NCI-H446 treated with DMSO at 0.1 percent for 48 hours (cell line): Measurements from ENCODE around the gene RABGAP1L.
"Not testable (repeated sequence)": the region's sequence is repeated elsewhere in the genome, so short reads cannot be mapped to it uniquely, and the experiment has no call there.

Experiments
- DNase-seq: peaks from one replicate; lab custom pipeline; 2025; lab: John Stamatoyannopoulos, UW

The RABGAP1L gene

DNA sequence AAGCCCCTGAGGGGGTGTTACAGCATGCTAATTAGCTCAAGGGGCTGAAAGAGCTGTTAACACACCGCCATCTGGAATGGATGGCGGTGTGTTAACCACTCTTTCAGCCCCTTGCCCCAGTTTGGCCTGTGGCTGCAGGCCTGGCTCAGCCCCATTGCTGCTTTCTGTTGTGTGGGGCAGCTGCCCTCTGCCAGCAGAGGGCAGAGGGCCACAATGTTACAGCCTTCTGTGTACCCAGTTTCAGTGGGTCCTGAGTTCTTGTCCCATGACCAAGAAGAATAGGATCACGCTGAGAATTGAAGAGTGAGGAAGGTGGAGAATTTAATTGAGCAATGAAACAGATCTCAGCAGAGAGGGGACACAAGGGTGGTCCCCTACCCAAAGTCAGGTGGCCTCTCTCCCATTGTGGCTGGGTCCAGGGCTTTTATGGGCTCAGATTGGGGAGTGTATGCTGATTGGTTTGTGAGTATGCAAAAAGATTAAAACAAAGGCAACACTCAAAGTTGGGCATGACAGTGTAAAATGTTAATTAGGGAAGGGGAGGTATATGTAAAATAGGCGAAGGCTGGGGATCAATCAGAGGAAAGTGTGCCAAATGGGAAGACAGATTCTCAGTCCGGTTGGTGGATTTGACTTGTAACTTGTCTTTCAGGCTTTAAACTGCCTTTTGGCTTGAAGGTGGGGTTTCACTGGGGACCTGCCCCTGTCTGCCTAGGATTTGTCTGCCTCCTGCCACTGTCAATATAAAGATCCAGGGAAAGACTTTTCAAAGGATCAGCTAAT, 142.2 kb downstream of the RABGAP1L start:
- no peak for DNase-seq

DNA sequence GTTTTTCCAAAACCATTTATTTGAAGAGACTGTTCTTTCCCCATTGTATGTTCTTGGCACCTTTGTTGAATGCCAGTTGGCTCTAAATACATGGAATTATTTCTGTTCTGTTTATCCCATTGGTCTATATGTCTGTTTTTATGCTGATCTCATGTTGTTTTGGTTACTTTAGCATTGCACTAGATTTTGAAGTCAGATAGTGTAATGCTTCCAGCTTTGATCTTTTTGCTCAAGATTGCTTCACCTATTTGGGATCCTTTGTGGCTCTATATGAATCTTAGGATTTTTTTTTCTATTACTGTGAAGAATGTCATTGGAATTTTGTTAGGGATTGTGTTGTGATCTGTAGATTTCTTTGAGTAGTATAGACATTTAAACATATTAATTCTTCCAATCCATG, 149.3 kb downstream of the RABGAP1L start:
- no peak for DNase-seq

DNA sequence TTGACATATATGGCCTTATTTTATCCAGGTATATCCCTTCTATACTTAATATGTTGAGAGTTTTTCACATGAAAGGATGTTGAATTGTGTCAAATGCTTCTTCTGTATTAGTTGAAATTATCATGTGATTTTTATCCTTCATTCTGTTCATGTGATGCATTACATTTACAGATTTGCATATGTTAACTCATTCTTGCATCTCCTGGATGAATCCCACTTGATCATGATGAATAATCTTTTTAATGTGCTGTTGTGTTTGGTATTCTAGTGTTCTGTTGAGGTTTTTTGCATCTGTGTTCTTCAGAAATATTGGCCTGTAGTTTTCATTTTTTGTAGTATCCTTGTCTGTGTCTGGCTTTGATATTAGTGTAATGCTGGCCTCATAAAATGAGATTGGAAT, 150.2 kb downstream of the RABGAP1L start:
- no peak for DNase-seq

DNA sequence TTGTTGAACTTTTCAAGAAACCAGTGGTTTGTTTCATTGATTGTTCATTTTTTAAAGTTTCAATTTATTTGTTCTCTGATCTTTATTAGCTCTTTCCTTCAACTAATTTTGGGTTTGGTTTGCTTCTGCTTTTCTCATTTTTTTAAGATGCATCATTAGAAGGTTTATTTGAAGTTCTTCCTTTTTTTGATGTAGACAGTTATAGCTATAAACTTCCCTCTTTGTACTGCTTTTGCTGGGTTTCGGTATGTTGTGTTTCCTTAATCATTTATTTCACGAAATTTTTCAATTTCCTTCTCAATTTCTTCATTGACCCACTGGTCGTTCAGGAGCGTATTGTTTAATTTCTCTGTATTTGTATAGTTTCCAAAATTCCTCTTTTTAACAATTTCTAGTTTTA, 155.1 kb downstream of the RABGAP1L start:
- no peak for DNase-seq

DNA sequence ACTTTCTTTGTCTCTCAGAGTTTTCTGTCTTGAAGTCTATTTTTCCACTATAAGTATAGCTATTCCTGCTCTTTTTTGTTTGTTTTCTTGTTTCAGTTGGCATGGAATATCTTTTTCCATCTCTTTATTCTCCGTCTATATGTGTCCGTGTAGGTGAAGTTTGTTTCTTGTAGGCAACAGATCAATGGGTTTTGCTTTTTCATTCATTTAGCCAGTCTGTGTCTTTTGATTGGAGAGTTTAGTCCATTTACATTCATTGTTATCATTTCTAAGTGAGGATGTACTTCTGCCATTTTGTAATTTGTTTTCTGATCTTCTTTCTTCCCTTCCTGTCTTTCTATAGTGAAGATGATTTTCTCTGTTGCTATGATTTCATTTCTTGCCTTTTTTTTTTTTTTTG, 155.9 kb downstream of the RABGAP1L start:
- DNase-seq: no peak

DNA sequence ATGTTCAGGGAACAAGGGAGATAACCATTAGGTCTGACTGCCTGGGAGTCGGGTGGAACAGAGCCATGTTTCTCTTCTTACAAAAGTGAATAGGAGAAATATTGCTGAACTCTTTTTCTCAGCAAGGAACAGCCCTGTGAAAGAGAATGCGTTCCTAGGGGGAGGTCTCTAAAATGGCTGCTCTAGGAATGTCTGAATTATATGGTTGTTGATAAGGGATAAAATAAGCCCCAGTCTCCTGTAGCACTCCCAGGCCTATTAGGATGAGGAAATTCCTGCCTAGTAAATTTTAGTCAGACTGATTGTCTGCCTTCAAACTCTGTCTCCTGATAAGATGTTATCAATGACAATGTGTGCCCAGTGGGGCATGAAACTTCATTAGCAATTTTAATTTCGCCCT, 161.6 kb downstream of the RABGAP1L start:
- DNase-seq: not testable (repeated sequence)

DNA sequence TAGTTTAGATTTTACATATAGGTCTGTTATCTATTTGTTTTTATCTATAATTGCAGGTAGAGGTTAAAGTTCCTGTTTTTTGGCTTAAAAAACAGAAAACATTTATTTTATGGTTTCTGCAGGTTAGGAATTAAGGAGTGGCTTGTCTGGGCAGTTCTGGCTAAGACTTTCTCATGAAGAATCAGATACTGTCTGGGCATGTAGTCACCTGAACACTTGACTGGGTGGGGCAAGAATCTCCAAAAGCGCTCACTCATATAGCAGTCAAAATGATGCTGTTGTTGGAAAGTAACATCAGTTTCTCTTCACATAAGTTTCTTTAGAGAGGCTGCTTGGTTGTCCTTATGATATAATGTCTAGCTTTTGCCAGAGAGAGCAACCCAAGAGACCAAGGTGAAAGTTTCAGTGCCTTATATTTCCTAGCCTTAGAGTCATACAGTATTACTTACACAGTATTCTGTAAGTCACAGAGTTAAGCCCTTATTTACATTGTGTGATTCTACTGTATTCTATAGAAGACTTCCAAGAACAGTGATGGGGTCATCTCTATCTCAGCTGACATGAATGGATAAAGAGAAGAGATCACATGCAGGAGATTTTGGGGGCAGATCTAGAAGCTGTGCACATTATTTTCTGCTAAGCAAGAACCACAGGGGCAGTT, 163.0 kb downstream of the RABGAP1L start:
- no peak for DNase-seq

DNA sequence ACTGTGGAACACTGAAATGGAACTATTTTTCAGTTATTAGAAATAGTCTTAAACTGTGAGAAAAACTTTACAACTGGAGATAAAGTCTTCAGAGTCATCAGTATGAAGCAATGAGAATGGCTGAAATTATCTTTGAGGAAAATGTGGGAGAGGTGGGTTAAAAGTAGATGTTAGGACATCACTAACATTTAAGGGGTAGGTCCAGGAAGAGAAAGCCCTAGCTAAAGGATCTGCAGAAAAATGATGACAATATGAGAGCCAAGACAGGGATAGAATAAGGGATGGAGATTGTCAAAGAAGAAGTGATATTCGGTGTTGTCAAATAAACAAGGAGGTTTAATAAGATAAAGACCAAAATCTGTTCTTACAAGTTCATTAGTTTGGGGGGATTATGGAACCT, 165.2 kb downstream of the RABGAP1L start:
- DNase-seq: no peak

DNA sequence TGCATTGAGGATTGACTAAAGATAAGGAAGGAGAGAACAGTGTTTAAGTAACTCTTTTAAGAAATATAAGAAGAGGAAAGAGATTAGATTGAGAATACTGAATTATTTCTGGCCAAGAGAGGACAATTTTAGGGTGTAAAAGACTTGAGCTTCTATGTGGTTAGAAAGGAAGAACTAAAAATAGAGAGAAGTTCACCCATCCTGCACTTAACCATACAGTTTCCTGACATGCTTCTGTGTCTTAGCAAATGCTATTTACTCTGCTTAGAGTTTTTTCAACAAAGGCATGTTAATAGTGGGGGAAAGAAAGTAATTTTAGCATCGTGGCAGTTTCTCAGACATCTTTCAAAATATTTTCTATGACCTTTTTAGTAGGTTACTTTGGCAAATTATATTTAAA, 165.6 kb downstream of the RABGAP1L start:
- DNase-seq: no peak

DNA sequence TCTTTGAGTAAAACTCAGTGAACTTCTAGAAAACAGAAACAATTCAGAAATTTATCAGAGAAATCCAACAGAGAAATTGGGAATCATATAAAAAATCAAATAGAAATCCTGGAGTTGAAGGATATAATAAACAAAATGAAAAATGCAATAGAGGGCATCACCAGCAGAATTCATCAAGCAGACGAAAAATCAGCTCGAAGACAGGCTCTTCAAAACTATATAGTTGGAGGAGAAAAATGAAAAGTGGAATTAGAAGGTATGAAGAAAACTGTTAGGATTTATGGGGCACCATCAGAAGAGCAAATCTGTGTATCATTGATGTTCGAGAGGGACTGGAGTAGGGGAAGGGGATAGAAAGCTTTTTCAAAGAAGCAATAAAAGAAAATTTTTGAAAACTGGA, 167.0 kb downstream of the RABGAP1L start:
- no peak for DNase-seq

DNA sequence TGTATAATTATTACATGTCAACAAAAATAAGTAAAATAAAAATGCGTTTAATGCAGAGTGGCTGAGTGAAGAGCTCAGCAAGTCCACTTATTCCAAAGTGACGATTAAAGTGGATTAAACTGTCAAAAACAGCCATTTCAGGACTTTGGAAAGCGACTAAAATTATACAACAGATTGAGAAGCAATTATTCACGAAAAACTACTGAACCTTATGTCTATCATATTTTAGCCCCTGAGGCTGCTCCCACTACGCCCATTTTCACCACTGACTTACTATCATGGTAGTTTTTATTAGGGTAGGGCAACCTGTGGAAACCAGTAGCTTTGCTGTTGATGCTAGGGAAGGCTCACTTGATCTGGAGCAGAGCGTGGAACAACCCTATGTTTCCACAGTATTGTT, 174.1 kb downstream of the RABGAP1L start:
- DNase-seq: no peak

DNA sequence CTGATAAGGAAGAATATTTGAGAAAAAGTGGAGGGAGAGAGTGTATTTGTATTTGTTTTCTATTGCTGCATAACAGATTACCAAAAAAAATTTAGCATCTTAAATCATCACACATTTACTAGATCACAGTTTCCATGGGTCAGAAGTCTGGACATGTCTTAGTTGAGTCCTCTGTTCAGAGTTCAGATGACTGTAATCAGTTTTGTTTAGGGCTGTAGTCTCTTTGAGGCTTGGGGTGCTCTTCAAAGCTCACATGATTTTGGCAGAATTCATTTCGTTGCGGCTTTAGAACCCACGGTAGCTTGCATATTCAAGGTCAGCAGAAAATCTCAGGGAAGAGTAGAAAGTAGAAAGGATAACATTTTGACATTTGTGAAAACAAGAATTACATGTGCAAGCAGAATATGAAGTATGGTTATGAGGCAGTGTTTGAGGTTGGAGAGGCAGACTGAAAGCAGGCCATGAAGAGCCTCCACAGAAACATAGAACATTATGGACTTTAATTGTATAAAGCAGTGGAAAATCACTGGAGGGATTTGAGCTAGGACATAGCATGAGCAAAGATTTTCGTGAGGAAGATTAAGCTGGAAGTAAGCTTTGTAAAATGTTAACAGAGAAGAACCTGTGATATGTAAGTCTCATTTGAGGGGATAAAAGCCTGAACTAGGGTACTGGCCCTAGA, 177.8 kb downstream of the RABGAP1L start:
- DNase-seq: no peak

DNA sequence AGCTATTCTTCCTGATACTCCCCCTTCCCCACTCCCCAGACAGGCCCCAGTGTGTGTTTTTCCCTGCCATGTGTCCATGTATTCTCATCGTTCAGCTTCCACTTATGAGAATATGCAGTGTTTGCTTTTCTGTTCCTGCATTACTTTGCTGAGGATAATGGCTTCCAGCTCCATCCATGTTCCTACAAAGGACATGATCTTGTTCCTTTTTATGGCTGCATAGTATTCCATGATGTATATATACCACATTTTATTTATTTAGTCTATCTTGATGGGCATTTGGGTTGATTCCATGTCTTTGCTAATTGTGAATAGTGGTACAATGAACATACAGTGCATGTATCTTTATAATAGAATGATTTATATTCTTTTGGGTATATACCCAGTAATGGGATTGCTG, 181.1 kb downstream of the RABGAP1L start:
- not testable (repeated sequence) for DNase-seq

DNA sequence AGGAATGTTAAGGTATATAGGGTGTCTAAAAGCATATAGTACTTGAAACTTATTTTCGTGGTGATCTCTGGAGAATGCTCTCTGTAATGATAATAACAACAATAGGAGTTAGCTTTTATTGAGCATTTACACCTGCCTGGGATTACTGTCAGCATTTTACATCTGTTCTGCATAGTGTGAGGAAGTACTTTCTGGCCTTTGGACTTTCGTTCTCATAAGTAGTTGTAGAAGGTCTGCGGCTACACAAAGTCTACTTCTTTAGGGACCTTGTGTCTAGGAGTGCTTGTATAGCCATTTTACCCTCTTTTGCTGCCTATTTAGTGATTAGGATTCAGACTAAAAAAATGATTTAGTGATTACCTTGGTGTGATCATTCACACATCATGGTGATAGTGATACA, 184.8 kb downstream of the RABGAP1L start:
- no peak for DNase-seq

DNA sequence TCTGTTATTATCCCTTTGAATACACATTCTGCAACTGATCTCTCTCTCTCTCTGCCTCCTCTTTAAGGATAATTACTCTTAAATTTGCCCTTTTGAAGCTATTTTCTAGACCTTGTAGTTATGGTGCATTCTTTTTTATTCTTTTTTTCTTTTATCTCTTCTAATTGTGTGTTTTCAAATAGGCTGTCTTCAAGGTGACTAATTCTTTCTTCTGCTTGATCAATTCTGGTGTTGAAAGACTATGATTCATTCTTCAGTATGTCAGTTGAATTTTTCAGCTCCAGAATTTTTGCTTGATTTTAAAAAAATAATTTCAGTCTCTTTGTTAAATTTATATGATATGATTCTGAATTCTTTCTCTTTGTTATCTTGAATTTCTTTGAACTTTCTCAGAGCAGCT, 192.8 kb downstream of the RABGAP1L start:
- DNase-seq: no peak

DNA sequence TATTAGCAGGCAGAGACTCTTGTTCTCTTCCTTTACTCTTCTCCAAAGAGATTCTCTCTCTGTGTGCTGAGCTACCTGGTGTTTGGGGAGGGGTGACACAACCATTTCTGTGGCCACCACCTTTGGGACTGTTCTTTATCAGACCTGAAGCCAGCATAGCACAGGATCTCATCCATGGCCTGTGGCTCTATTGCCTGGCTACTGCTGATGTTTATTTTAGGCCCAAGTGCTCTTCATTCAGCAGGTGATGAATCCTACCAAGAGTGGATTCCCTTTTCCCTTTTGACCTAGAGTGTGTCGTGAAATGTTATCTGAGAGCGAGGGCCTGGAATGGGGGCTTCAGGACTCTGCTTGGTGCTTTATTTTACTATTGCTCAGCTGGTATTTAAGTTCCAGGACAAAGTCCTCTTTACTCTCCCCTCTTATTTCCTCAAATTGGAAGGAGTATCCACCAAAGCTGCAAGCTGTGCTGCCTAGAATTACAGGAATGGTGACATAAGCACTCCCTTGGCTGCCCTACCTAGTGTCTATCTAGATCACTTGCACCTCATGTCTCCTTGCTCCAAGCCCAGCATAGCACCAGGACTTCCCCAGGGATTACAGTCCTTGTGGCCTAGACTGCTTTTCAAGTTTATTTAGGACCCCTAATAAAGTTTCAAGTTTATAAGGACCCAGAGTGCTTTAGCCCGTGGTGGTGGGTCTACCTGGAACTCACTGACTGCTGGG, 193.7 kb downstream of the RABGAP1L start:
- DNase-seq: no peak

DNA sequence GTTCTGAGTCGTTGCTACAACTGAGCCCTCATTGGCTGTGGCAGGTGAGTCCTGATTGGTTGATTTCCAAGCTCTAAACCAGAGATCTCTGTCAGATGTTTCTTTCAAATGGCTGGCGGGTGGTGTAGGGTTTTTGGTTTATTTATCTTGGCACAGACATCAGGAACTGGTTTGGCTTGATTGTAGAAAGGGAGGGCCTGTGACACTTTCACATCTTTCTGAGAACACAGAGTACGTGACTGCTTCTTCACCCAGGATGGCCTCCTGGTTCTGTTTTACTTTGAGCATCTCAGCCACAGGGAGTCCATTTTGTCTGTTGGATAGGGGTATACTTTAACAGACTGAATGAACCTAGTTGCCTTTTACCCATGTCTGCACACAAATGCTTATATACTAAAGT, 199.0 kb downstream of the RABGAP1L start:
- no peak for DNase-seq

DNA sequence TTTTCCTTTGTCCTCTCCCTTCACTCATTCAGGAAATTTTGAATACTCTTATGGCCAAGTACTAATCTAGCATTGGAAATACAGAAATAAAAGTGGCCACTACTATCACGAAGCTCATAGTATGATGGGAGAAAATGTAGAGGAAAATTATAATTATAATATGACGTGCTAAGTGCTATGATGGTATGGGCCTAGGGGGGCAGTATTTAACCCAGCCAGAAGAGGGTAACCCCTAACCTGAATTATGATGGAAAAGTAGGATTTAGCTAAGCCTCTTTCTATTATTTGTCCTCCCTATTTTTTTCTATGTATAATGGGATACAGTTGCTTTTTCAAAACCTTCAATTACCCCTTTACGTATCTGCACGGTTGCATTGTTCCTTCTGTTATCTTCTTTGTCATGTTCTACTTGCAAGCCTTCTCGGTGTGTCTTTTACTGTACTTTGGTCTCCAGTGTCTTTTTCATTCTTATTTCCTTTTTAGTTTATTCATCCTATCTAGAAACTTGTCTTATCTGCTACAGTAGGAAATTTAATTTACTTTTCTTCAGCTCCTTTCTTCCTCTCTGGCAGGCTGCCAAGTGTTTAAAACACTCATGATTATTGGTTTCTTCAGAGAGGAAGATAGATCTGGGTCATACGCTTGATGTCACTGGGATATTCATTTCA, 199.6 kb downstream of the RABGAP1L start:
- DNase-seq: no peak

DNA sequence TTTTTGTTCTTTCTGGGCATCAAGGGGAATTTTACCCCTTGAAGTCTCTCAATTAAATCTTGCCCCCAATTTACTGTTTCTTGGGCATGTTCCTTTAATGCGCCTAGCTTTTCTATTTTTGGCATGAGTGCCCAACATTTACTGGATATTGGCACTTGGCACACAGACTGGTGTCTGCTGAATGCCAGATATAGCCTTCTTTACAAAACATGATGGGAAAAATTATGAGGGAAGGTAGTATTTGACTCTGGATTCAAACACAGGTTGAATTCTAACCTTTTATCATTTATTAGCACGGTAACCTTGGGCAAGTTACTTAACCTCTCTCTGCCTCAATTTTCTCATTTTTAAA, 200.1 kb downstream of the RABGAP1L start:
- peak; percentile 77 for DNase-seq

DNA sequence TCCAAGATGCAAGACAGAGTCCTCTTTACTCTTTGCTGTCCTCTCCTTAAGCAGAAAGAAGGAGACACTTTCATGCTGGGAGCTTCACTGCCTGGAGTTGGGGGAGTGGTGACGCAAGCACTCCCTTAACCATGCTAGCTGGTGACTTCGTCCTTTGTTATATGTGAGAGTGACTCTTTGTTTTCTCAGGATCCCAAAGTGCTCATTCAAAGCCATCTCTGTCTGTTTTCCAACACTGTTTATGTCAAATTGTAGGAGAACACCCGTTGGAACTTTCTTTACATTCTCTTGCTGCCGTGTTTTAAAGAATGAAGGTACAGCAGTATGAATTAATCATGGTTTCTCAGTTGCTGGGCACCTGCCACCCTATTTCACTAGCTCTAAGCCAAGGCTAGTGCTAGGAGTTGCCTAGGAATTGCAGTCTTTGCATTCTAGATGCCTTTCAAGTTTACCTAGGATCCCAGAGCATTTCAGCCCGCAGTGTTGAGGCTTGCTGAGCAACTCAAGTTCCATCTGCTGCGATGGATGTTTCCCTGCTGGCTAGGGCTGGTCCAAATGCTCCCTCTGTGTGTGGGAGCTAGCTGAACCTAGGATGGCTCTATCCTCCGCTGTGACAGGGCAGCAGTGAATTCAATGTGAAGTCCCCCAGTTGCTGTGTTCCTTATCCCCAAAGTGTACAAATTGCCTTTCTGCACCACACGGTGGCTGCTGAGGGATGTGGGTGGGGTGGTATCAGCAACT, 205.8 kb downstream of the RABGAP1L start:
- no peak for DNase-seq

DNA sequence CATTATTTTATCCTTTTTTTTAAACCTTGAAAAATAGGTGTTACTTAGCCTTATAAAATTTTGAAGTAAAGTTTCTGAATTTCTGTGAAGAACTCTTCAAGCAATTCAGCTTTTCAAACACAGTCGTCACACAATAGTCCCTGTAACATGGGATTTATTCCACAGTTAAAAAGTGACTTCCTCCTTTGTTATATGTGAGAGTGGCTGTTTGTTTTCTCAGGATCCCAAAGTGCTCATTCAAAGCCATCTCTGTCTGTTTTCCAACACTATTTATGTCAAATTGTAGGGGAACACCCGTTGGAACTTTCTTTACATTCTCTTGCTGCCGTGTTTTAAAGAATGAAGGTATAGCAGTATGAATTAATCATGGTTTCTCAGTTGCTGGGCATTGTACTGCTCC, 207.6 kb downstream of the RABGAP1L start:
- no peak for DNase-seq
